Activated CD4-positive, CD25-positive, alpha-beta regulatory T cell (primary cell): ENCODE results near the gene KLHL33.

ENCODE experiments used
- DNase-seq, 4 experiments: peaks; one replicate each; lab custom pipeline; 2025; lab: John Stamatoyannopoulos, UW

The KLHL33 gene

DNA sequence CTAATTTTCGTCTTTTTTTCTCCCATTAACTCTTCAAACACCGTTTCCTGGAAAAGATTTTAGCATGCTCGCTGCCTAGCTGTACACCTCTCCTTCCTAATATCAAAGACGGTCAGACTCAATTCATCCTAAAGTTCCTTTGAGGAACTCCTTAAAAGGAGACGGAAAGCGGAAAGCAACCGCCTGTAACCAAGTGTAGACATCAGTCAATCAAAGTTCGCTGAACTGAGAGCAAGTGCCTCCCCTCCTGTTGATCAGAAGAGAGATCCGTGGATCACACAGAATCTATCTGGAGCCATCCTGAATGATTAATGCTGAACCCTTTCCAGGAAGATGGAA, 22.3 kb downstream of the KLHL33 start:
- no peak for DNase-seq

DNA sequence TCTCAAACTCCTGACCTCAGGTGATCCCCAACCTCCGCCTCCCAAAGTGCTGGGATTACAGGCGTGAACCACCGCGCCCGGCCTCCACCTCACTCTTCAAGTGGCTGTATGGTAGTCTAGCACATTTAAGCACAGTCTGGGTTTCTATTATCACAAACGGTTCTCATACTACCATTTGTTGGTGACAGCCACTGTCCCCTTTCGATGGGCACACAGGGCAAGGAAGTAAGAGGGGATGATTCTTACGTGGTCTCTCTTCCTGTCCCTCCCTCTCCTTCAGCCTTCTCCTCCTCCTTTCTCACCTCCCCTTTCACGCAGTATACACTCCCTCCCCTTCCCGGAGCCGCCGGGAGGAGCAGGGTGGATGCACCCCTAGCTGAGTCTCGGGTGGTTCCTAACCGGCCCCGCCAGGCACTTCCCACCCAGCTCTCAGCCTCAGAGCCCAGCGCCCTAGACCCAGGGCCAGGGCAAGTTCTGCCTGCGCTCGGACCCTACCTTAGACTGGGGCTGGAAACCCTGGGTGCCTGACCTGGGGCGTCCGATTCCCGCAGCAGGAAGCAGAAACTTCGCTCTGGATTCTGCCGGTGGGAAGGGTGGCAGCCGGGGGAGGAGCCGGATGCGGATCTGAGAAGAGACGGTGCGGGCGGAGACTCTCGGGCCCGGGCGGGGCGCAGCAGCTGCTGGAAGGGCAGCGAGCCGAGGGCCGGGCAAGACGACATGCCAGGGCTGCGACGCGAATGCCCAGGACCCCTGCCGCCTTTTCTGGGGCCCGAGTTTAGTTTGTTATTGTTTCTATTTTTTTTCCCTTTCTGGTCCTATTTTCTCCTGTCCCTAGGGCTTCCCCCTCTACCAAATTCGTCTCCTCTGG, 22.9 kb downstream of the KLHL33 start, which contains the start of gene TEP1:
TSS of gene TEP1 (minus strand) at position 626 of the 868 bp plus-strand sequence. CDS start 5,062 bp downstream, outside the sequence.
- peak; percentile 43 to 53 (median 46) for DNase-seq

DNA sequence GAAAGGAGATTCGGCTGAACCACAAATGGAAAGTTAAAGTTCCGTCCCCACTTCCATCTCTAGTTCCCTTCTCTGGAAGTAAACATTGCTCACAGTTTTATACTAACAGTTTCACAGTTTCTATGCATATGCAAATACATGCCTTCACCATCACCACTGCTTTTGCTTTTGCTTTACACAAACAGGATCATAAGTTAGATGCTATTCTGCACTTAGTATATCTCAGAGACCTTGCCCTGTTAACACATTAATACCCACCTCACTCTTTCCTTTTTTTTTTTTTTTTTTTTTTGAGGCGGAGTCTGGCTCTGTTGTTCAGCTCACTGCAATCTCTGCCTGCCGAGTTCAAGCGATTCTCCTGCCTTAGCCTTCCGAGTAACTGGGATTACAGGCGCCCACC, 23.6 kb downstream of the KLHL33 start:
- DNase-seq: no peak

DNA sequence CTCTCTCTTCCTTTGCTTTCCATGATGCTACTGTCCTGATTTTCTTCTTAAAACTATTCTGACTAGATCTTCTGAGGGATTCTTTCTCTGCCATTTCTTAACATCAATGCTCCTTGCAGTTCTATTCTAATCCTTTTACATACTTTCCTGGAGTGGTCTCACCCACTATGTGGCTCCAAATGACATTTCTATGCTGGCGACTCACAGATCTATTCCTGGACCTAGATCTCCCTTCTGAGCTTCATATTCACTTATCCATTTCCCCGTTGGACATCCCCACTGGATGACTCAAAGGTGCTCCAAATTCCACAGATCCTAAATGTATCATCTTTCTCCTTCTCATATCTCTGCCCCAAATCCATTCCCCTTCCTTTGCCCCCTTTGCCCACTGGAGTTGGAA, 26.7 kb downstream of the KLHL33 start:
- no peak for DNase-seq

DNA sequence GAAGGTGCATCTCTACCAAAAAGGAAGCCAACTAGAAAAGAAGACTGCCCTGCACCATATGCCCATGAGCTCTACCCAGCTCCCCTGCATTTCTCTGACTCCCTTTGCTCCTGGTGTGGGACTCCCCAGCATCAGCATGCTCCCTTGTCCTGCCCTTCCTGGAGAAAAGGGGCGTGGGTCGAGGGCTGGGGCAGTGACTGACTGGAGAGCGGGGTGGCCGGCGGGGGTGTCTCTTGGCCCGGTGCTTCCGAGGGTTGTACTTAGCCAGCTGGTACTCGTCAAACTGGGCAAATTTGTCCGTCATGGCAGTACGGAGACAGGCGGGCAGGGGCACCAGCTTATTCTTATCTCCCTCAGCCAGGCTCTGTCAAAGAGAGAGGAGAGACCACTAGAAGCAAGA, 32.4 kb downstream of the KLHL33 start:
- no peak for DNase-seq

DNA sequence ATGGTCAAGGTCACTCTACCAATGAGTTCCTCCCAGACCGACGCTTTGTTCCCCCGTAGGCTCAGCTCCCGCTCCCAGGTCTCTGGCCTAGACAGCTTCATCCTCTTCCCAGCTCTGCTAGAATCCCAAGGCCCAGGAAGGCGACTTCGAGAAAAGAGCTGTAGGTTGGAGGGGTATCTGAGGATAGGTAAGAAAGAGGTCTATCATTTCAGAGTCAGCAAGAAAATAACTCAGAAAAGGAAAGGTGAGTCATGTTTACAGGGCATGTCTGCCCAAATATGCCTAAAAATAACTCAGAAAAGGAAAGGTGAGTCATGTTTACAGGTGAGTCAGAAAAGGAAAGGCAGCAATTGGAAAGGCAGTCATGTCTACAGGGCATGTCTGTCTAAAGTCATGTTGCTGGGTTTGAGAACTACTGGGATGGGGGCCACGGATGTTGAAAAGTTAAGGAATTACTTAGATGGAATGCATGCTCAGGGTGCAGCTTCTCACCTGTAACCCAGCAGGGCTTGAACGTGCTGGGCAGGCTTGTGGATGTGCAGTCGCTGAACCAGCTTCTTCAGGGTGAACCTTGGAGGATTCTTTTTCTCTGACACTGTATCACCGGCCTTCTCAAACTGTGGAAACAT, 34.9 kb downstream of the KLHL33 start:
- no peak for DNase-seq

DNA sequence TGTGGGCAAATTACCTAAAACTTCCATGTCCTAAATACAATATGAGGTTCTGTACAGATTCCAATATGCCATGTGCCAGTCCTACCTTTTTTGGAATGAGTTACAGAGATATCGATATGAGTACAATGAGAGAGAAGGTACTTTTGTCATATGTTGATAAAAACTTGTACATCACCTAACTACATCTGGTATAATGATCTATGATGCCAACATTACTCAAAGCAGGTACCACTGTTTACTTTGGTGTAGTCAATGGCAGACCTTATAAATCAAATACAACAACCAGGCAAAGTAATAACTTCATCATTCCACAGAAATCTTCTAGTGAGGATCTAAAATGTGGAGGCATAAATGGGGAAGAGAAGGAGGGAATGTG, 35.4 kb downstream of the KLHL33 start:
- no peak for DNase-seq

DNA sequence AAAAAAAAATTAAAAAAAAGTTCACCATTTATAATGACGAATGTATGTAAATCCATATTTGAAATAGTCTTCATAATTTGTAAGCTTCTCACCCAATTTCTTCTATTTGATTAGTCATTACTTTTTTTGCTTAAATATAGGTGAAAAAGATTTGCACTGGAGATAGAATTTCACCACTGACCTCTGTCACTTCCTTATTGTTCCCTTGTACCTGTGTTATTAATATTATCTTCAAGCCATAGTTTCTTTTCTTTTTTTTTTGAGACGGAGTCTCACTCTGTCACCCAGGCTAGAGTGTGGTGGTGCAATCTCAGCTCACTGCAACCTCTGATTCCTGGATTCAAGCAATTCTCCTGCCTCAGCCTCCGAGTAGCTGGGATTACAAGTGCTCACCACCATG, 38.5 kb downstream of the KLHL33 start:
- DNase-seq: no peak

DNA sequence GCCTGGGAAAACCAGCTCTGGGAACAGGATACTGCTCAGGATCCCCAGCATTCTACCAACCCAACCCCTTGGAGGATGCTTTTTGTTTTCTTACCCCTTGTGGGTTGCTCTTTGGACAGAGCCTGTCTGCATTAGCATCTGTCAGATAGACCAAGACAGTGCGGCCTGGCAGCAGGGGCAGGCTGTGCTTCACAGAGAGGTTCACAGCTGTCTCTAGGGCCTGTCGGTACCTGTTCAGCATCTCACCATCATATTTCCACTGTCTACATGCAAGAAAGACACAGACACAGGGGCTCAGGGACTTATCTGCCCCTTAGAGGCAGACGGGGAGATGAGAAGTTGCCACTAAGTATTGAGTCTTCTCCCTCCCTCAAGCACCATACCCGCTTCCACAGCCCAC, 44.5 kb downstream of the KLHL33 start:
- DNase-seq: no peak

DNA sequence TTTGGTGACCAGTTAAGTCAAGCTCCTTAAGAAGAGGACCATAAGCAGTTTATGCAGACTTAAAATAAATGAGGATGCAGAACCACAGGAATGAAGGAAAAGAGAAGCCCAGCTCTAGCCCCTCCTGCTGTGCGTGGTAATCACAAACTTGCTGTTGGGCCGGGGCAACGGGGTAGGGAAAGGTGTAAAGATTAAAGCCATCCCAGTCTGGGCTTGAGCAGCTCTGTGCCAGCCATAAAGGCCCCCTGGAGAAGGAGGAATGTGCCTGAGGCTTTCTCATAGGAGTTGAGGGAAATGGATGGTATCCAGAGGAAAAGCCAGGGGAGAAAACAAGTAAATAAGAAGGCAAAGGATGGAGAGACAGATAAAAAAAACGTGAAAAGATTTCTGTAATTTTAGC, 47.8 kb downstream of the KLHL33 start:
- no peak for DNase-seq

DNA sequence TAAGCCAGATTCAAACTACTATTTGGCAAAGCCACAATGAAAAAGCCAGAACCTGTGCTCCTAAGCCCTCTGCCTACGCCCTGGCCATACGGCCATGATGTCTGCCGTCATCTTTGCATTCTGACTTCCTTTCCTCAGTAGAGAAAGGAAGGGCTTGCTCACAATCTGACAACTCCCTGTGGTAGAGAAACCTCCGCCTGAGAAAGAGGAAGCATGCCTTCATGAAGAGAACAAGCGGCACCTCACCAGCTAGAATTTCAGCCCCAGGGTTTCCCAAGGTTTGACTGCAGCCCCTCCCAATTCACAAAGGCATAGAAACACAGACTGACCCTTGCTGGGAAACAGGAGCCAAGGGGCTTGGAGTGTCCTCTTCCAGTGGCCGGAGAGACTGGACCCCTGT, 48.4 kb downstream of the KLHL33 start:
- DNase-seq: no peak

DNA sequence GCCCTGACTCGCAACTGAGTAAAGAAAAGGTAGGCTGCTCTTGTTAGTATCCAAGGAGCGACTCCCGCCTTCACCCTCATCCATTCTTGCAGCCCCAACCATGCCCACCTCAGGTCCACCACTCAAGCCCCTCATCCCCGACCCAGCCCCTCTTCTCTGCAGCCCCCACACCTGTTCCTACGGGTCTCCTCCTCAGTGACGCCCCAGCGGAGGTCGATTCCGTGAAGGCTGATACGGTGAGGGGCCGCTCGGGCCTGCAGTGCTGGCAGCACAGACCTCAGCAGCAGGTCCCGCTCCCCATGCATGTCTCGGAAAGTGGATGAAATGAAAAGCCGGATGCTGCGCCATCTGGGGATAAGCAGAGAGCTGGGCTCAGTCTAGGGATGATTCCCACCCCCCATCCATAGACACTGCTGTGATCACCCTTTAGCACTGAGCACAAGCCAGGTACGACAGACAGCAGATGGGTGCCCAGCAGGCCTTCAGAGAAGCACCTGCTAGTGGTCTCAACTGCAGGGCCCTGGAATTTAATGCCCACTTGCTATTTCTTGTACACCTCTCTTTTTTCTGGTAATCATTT, 49.6 kb downstream of the KLHL33 start:
- DNase-seq: no peak

DNA sequence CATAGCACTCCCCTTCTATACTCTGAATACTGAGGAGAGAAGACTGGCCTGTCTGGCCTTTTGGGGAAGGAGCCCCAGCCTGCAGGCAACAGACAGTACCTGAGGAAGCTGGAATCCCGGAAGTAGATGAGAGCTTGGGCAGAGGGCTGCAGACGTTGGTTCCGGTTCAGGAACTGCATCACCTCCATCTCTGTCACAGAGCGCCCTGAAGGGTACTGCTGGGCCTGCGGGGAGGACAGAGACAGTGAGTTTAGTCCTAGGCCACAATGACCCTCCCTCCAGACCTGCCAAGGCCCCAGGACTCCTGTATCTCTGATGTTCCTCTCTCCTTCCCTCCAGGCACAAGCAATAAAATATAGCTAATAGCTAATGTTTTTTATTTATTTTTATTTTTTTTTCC, 51.1 kb downstream of the KLHL33 start:
- DNase-seq: no peak

DNA sequence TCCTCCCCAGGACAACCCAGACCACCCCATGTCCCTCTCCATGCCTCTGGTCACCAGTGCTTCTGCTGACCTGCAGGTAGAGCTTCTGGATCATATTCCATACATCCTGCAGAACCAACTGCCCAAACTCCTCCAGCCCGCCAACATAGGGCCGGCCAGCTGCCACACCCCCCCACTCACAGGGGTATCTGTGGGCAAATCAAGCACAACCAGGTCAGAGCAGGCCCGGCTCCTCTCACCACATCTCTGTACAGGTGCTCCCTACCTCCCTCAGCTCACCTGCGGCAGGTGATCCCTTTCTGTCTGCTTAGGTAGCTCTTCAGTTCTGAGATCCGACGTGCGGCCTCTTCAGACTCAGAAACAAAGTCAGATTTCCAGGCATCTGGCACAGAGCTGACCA, 51.6 kb downstream of the KLHL33 start:
- DNase-seq: no peak

DNA sequence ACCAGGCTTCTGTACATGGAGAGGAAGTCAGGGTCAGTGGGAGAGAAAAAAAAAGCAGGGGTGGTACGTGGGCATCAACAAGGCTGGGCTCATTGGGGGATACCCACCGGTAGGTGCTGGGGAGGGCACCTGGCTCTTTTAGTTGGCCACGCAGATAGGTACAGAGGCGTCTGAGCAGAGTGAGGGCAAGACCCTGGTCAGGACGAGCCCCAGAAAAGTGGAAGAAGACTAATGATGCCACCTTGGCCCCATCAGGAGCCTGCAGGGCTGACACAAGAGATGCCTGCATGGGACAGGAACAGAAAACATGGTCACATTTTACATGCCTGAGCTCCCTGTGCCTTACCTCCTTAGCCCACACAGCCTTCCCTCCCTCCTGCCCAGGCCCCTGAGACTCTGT, 52.3 kb downstream of the KLHL33 start:
- no peak for DNase-seq

DNA sequence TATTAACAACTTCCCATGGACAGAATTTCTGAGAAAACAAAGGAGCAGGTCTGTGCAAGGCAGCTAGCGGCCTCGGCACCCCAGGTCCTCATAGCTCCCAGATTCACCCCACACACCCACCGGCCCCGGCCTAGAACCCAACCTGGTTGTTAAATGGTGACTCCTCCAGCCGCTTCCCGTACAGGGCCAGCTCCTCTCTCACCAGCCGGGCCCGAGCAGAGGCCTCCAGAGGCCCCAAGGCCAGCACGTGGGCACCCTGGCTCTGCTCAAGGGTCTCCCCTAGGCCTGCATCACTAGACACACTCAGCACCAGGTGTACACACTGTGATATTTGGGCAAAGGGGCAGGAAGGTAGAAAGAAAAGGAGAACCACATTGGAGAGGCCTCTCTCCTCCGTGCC, 52.9 kb downstream of the KLHL33 start:
- no peak for DNase-seq

DNA sequence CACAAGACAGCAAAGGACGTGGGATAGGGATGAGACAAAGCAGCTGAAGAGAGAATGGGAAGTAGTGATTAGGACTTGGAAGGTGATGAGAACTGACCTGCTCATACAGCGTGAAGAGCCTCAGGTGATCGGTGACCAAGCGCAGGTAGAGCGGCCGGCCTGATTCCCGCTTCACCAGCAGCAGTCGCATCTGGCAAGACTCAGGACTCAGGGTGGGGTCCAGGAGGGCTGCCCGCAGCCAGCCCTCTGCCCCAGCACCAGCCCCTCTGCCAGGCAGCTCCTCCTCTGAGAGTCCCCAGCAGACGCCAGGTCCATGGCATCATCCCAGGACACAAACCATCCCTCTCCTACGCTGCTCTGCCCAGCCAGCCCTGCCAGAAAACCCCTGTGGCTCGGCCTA, 53.4 kb downstream of the KLHL33 start:
- DNase-seq: no peak

DNA sequence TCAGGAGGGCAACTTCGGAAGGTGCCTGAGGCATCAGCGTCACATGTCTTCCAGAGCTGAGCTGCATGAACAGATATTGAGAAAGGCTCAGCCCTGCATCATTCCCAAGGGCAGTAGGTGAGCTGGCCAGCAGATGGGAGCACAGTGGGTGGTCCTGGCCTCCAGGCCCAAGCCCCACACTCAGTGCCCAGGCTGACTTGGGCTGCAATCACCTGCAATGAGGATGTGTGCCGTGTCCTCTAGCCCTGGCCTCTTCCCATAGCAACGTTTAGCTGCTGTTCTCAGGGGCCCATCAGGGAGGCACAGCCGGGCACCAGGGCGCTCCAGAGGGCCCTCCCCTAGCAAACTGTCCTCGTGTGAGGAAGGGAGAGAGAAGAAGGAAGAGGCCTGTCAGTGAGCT, 54.6 kb downstream of the KLHL33 start:
- DNase-seq: no peak

DNA sequence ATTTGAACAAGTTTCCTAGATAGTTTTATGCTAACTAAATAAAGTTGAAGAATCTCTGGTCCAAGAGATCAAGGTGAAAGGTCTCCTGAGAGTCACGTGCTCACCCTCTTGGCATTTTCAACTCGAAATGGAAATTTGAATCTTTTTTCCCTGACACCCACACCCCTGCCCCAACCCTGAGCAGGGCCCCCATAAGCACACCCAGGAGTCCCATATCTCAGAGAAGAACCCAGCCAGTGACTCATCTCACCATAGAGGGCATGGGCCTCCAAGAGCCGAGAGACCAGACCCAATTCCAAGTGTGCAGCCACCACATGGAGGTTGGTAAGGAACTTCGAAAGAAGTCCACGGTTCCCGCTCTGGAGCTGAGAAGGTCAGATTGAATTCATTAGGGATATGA, 55.3 kb downstream of the KLHL33 start:
- no peak for DNase-seq

DNA sequence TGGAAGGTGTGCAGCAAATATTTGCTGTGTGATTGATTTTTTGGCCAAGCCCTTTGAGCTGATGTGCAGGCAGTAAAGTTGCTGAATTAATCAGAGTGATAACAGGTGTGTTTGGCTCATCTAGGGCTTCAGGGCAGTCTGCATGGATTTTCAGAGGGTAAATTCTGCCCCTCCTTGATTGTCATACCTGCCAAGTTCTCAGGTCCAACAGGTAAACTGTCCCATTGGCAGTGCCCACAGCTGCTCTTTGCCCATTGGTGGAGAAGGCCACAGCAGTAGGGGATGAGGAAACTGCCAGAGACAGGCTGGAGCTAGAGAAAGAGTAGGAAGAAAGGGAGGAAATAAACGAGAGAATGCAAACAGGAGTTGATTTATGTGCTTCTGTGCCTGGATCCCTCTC, 56.2 kb downstream of the KLHL33 start:
- DNase-seq: no peak

DNA sequence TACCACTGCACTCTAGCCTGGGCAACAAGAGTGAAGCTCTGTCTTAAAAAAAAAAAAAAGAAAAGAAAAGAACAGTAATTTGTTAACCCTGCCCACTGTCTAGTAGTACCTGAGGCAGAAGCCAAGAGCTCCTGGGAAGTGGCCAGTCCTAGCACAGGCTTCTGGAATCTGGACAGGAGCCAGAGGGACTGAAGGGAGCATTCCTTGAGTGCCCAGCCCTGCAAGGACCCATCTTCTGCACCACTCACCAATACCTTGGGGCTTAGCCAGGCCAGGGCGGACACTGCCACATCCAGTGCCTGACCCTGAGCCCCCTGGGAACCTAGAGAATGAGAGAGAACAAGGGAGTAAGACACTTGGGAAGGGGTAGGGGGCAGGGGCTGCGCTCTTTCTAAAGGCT, 58.8 kb downstream of the KLHL33 start:
- DNase-seq: no peak

DNA sequence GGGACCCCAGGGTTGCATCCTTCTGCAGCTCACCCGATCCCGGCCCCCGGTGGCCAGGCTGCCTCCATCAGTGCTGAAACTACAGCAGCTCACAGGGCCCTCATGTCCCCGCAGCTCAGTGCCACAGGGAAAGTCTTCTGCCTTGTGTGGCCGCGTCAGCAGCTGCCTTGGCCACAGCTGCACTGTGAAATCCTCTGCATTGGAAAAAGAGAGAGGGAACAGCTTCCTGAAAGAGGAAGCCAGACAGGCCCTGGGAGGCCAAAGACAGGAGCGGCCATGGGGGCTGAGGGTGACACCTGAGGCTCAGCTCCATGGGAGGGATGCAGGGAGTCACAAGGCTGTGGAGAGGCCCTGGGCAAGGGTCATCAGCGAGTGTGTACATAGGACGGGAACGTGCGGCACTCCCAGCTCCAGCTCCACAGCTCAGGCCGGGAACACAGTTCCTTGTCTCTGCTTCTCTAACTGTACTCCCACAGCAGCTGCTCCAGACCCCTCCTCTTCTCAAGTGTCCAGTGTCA, 59.8 kb downstream of the KLHL33 start:
- DNase-seq: no peak
